A673 (cell line): ENCODE results near the gene LNPK. TPM values are rescaled to one million over a fixed set of nuclear protein-coding genes. Genes with fewer than 3 reads are reported as not detected.

Experiments
- BruUV-seq: library from RNA; stranded (reverse); fragments of 400-500 nt; replicated peaks from 2 replicates; lab custom pipeline; 2021; lab: Mats Ljungman, UMichigan
- CTCF ChIA-PET: fragments of 300-600 bp; sonication (Branson Sonifier 250); formaldehyde crosslinking; loops from one replicate; lab custom pipeline; 2022; ENCODE audit warnings: antibody characterized with exemption; lab: Charles Lee
- POLR2A ChIA-PET: fragments of 300-600 bp; sonication (Branson Sonifier 250); formaldehyde crosslinking; loops from one replicate; lab custom pipeline; 2022; ENCODE audit warnings: antibody characterized with exemption; ENCODE audit not compliant: low non-redundant PET; lab: Charles Lee
- DNase-seq: peaks from one replicate; pipeline ENCODE4 v3.0.0-alpha.2; 2015; ENCODE audit warnings: low spot score
- H3K27ac ChIP-seq: fragments of 200-600 bp; sonication (generic); 2 replicates; pipeline ENCODE4 v1.5.1; 2016; ENCODE audit warnings: mixed run types, low read depth, mild to moderate bottlenecking, mixed read lengths, antibody characterized with exemption, low read length; ENCODE audit not compliant: poor library complexity, severe bottlenecking
- H3K27me3 ChIP-seq: fragments of 200-600 bp; sonication (generic); replicated peaks from 2 replicates; pipeline ENCODE4 v1.6.1; 2017; ENCODE audit warnings: mixed run types, low read depth, mild to moderate bottlenecking, mixed read lengths, antibody characterized with exemption, low read length; ENCODE audit not compliant: insufficient read depth, poor library complexity
- H3K36me3 ChIP-seq: fragments of 200-600 bp; sonication (generic); 2 replicates; pipeline ENCODE4 v1.6.1; 2016; ENCODE audit warnings: mixed run types, mild to moderate bottlenecking, mixed read lengths, antibody characterized with exemption, low read length; ENCODE audit not compliant: insufficient read depth, poor library complexity, severe bottlenecking
- H3K4me1 ChIP-seq: fragments of 200-600 bp; sonication (generic); 2 replicates; pipeline ENCODE4 v1.6.1; 2017; ENCODE audit warnings: mixed run types, mild to moderate bottlenecking, mixed read lengths, antibody characterized with exemption, low read length; ENCODE audit not compliant: insufficient read depth, poor library complexity, severe bottlenecking
- H3K4me3 ChIP-seq: fragments of 200-600 bp; sonication (generic); 2 replicates; pipeline ENCODE4 v1.5.1; 2016; ENCODE audit warnings: low read depth, mixed run types, mild to moderate bottlenecking, mixed read lengths, low read length; ENCODE audit not compliant: poor library complexity, severe bottlenecking
- H3K9me3 ChIP-seq: fragments of 200-600 bp; sonication (generic); 2 replicates; pipeline ENCODE4 v1.6.1; 2016; ENCODE audit warnings: mixed run types, low read depth, mild to moderate bottlenecking, mixed read lengths, antibody characterized with exemption, low read length; ENCODE audit not compliant: poor library complexity, severe bottlenecking
- EZH2 ChIP-seq: fragments of 200-600 bp; sonication (generic); IDR thresholded peaks from 2 replicates; pipeline ENCODE4 v1.6.1; 2017; ENCODE audit warnings: borderline replicate concordance, low read depth, mild to moderate bottlenecking, mixed read lengths, antibody characterized with exemption, low read length; ENCODE audit not compliant: poor library complexity, severe bottlenecking
- intact Hi-C: fragments of 100-400 bp; cut with micrococcal nuclease; formaldehyde crosslinking; loops from one replicate; pipeline ENCODE4 v1.10.0; 2022; ENCODE audit not compliant: unreplicated experiment
- total RNA-seq: library from RNA; stranded (reverse); gene quantifications from 2 replicates; pipeline ENCODE4 v1.2.3, GENCODE V29; 2021
- TF ChIP-seq, protein P1 (sequence below): fragments of 300-800, 200-600 bp; sonication (generic); conservative IDR thresholded peaks from 2 replicates; pipeline ENCODE4 v1.5.1; 2017; ENCODE audit warnings: low read depth, mild to moderate bottlenecking, antibody characterized with exemption, low read length, moderate library complexity, mixed read lengths

Gene LNPK
- total RNA-seq, 1 experiment from 2014 or later = 46.6 TPM

- POLR2A ChIA-PET = no interaction called here
Observed at GRCh38 chr2:175935289-175936181, 66.5 kb downstream of the LNPK start.

DNA sequence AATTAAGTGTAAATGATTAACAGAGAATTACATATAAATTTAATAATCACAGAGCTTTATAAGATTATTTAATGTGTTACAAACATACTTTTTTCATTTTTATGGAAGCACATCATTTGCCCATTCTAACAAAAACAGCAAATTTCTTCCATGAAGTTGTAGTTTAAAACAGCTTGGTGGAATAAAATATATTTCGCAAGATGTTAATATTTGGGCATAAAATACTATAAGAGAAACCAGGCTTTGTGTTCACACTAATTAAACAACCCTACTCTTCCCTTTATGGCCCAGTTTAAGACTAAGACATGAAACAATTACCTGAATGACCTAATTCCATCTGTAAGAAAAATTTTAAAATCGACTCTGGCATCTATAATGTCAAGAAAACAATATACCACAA is 69.4 kb downstream of the LNPK start:
- no peak for DNase-seq
- H3K27ac ChIP-seq = no peak overlapping the region
- peaks cover 14% of the 10 kb centered on the region for H3K36me3 ChIP-seq
- no peak overlapping the region for H3K4me3 ChIP-seq
- TF ChIP-seq, protein P1, sequence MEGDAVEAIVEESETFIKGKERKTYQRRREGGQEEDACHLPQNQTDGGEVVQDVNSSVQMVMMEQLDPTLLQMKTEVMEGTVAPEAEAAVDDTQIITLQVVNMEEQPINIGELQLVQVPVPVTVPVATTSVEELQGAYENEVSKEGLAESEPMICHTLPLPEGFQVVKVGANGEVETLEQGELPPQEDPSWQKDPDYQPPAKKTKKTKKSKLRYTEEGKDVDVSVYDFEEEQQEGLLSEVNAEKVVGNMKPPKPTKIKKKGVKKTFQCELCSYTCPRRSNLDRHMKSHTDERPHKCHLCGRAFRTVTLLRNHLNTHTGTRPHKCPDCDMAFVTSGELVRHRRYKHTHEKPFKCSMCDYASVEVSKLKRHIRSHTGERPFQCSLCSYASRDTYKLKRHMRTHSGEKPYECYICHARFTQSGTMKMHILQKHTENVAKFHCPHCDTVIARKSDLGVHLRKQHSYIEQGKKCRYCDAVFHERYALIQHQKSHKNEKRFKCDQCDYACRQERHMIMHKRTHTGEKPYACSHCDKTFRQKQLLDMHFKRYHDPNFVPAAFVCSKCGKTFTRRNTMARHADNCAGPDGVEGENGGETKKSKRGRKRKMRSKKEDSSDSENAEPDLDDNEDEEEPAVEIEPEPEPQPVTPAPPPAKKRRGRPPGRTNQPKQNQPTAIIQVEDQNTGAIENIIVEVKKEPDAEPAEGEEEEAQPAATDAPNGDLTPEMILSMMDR = no peak
- no peak for TF ChIP-seq EZH2
- intact Hi-C loops = no loop called here
- no peaks in the 10 kb centered on the region for H3K27me3 ChIP-seq
- POLR2A ChIA-PET = no interaction called here
- no peaks in the 10 kb centered on the region for H3K4me1 ChIP-seq
- no TSS peak for BruUV-seq
- no peaks in the 10 kb centered on the region for H3K9me3 ChIP-seq
- CTCF ChIA-PET = no interaction called here

More at GRCh38 chr2:175935289-175936181, 66.5 kb downstream of the LNPK start:
- H3K4me3 ChIP-seq = no peak overlapping the region
- H3K27ac ChIP-seq = no peak overlapping the region
- no peaks in the 10 kb centered on the region for H3K27me3 ChIP-seq
- CTCF ChIA-PET = interaction anchor here (0.6 kb wide), 1 partner anchor 149 kb away, joined by 6 read pairs; no protein-coding TSS in a partner anchor
- H3K4me1 ChIP-seq = no peaks in the 10 kb centered on the region
- peaks cover 14% of the 10 kb centered on the region for H3K36me3 ChIP-seq
- no TSS peak for BruUV-seq
- H3K9me3 ChIP-seq = no peaks in the 10 kb centered on the region
- intact Hi-C loops = no loop called here
- TF ChIP-seq, protein P1 = no peak
- TF ChIP-seq EZH2 = no peak
- no peak for DNase-seq

DNA sequence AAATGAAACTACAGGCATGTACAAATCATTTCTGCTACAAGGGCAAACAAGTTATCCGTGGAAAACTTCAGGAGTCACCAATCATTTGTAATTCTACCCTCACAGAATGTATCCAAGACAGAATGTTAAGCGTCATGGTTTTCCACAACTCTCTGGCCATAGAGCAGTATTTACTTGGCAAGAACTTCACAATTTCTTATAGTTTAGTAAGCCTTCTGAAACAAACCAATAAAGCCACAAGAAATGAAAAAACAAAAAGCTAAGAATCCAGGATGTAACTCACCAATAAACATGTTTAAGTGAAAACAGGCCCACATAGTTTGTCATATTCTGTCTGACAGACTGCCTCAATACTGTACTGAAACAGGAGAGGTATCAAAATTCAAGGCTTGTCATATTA is 70.3 kb downstream of the LNPK start:
- no peak for DNase-seq
- intact Hi-C loops = no loop called here
- Histone ChIP-seq H3K27ac (no peak overlapping the region), H3K9me3 (no peaks in the 10 kb centered on the region), H3K4me1 (no peaks in the 10 kb centered on the region), H3K36me3 (peaks cover 14% of the 10 kb centered on the region), H3K4me3 (no peak overlapping the region), H3K27me3 (no peaks in the 10 kb centered on the region)
- no TSS peak for BruUV-seq
- ChIA-PET POLR2A (no interaction called here), CTCF (no interaction called here)
- TF ChIP-seq, protein P1 = no peak
- TF ChIP-seq EZH2 = no peak
